ENCODE data around the gene MARCHF9. TPM values are rescaled to one million over a fixed set of nuclear protein-coding genes. Genes with fewer than 3 reads are reported as not detected.

The MARCHF9 gene
- polyA plus RNA-seq, 1 of the 3 experiments (the other 2 are of a cell fraction), result 24.2 TPM

DNA sequence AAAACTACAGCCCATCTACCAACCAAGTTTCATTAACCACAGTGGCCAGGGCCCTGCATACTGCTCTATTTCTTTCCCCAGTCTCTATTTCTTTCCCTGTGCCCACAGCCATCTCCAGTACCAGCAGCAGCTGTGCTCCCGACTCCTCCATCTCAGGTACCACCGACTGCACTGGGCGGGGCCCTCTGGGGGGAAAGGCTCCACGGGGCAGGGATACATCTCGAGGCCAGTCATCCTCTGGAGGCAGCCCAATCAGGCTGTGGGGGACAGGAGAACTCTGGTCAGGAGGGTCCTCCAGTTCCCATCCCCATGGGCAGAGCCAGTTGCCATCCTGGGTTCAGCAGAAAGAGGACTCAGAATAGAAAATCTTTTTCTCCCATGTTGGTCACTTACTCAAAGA lies 5.8 kb upstream of the MARCHF9 start:
- POLR2A ChIA-PET, result no interaction called here
- Histone ChIP-seq H3K79me2 (ENCODE audit: insufficient read depth) (peaks cover 38% of the 10 kb centered on the region), H2AFZ (ENCODE audit: low read depth) (no peak overlapping the region), H3K4me3 (ENCODE audit: low read depth in 2 of 2, low read length in 1 of 2) (no peak overlapping the region), H3F3A (replicated peaks; ENCODE audit: insufficient read depth) (peaks cover 42% of the 10 kb centered on the region), H3K9ac (no peak overlapping the region), H3K4me1 (ENCODE audit: control insufficient read depth in 1 of 2, insufficient read depth in 2 of 2, low read depth in 1 of 2, low read length in 1 of 2) (peaks cover 8 to 36% of the 10 kb centered on the region in 2 experiments), H4K20me1 (ENCODE audit: insufficient read depth) (no peaks in the 10 kb centered on the region), H3K9me2 (no peaks in the 10 kb centered on the region), H3K36me3 (replicated peaks in 1 of 2; ENCODE audit: control insufficient read depth in 1 of 2, insufficient read depth in 2 of 2, low read length in 1 of 2) (peaks cover 30 to 49% of the 10 kb centered on the region in 2 experiments), H3K27me3 (ENCODE audit: insufficient read depth) (no peaks in the 10 kb centered on the region), H3K4me2 (no peak overlapping the region), H3K27ac (ENCODE audit: low read depth in 2 of 2, low read length in 1 of 2) (no peak overlapping the region), H3K9me3 (no peaks in the 10 kb centered on the region)
- CTCF ChIA-PET, result interaction anchor here (1.1 to 2.0 kb wide), 4 partner anchors 9 to 23 kb away, joined by 4 to 7 read pairs (median 4); no protein-coding TSS in a partner anchor
- no peak for DNase-seq
- TF ChIP-seq RFX5 (IDR thresholded peaks at IDR 0.05; ENCODE audit: low read length) (no peak), EZH2phosphoT487 (IDR thresholded peaks at IDR 0.05; ENCODE audit: borderline replicate concordance, low read depth) (no peak), SMC3 (IDR thresholded peaks at IDR 0.05; ENCODE audit: low read depth, low read length) (no peak)
- TF ChIP-seq, protein P1, sequence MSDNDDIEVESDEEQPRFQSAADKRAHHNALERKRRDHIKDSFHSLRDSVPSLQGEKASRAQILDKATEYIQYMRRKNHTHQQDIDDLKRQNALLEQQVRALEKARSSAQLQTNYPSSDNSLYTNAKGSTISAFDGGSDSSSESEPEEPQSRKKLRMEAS (IDR thresholded peaks at IDR 0.05; ENCODE audit: low read depth), result no peak
- TF ChIP-seq, protein P2, sequence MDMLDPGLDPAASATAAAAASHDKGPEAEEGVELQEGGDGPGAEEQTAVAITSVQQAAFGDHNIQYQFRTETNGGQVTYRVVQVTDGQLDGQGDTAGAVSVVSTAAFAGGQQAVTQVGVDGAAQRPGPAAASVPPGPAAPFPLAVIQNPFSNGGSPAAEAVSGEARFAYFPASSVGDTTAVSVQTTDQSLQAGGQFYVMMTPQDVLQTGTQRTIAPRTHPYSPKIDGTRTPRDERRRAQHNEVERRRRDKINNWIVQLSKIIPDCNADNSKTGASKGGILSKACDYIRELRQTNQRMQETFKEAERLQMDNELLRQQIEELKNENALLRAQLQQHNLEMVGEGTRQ (IDR thresholded peaks at IDR 0.05; ENCODE audit: borderline replicate concordance, low read depth, low read length), result no peak
- TF ChIP-seq, protein P3, sequence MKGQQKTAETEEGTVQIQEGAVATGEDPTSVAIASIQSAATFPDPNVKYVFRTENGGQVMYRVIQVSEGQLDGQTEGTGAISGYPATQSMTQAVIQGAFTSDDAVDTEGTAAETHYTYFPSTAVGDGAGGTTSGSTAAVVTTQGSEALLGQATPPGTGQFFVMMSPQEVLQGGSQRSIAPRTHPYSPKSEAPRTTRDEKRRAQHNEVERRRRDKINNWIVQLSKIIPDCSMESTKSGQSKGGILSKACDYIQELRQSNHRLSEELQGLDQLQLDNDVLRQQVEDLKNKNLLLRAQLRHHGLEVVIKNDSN (IDR thresholded peaks at IDR 0.05; ENCODE audit: borderline replicate concordance, low read depth), result no peak
- TF ChIP-seq, protein P4, sequence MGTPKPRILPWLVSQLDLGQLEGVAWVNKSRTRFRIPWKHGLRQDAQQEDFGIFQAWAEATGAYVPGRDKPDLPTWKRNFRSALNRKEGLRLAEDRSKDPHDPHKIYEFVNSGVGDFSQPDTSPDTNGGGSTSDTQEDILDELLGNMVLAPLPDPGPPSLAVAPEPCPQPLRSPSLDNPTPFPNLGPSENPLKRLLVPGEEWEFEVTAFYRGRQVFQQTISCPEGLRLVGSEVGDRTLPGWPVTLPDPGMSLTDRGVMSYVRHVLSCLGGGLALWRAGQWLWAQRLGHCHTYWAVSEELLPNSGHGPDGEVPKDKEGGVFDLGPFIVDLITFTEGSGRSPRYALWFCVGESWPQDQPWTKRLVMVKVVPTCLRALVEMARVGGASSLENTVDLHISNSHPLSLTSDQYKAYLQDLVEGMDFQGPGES (IDR thresholded peaks at IDR 0.05; ENCODE audit: low read depth, low read length), result no peak
- 88% methylated on average over 5 of the region's 5 CpGs for WGBS (ENCODE audit: low lambda C conversion rate)

DNA sequence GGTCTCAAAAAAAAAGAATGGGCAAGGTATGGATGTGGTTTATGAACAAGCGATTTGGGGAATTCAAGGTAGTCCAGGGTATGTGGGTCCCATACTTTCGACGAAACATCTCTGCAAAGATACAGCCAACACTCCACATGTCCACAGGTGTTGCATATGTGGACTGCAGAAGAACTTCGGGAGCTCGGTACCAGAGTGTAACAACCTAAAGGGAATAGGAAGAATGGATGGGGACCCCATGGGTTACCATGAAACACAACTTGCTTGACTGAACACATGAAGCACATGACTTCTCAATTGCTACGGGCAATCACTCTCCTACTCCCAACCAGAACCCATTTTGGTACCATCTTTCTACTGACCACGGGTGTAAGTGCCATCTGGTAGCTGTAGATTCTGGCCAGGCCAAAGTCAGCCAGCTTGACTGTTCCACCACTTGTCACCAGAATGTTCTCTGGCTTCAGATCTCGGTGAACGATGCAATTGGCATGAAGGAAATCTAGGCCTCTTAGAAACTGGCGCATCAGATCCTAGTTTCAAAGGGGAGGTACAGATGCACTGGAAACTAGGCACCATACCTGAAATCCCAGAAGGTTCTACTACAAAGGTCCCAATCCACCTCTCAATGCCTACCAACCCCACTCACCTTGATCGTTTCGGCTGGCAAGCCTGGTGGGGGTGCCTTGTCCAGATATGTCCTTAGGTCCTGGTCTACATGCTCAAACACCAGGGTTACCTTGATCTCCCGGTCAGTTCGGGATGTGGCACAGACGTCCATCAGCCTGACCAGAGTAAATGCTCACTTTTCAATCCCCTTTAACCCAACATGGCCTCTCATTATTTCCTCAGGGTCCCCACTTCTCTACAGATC lies 4.1 kb upstream of the MARCHF9 start:
- 66% methylated on average over 14 of the region's 15 CpGs for WGBS (ENCODE audit: low lambda C conversion rate)
- H3K9ac ChIP-seq, result peak overlapping the region; percentile 96

More for the DNA sequence above, 4.1 kb upstream of the MARCHF9 start:
- peaks cover 8 to 36% of the 10 kb centered on the region in 2 experiments for H3K4me1 ChIP-seq (ENCODE audit: control insufficient read depth in 1 of 2, insufficient read depth in 2 of 2, low read depth in 1 of 2, low read length in 1 of 2)
- peaks cover 38% of the 10 kb centered on the region for H3K79me2 ChIP-seq (ENCODE audit: insufficient read depth)
- peak overlapping the region; percentile 92 for H3K4me2 ChIP-seq
- H3K9me2 ChIP-seq, result no peaks in the 10 kb centered on the region
- H3K4me3 ChIP-seq (ENCODE audit: low read depth in 2 of 2, low read length in 1 of 2), result peak overlapping the region; percentile 85 to 88
- H2AFZ ChIP-seq (ENCODE audit: low read depth), result no peak overlapping the region
- POLR2A ChIA-PET, result no interaction called here
- H3K36me3 ChIP-seq (replicated peaks in 1 of 2; ENCODE audit: control insufficient read depth in 1 of 2, insufficient read depth in 2 of 2, low read length in 1 of 2), result peaks cover 30 to 49% of the 10 kb centered on the region in 2 experiments
- no peaks in the 10 kb centered on the region for H4K20me1 ChIP-seq (ENCODE audit: insufficient read depth)
- TF ChIP-seq POLR2AphosphoS5 (IDR thresholded peaks at IDR 0.05; ENCODE audit: low read depth, low read length), result peak; percentile 18; the same call in 1 of the 2 replicates
- TF ChIP-seq, protein P5, sequence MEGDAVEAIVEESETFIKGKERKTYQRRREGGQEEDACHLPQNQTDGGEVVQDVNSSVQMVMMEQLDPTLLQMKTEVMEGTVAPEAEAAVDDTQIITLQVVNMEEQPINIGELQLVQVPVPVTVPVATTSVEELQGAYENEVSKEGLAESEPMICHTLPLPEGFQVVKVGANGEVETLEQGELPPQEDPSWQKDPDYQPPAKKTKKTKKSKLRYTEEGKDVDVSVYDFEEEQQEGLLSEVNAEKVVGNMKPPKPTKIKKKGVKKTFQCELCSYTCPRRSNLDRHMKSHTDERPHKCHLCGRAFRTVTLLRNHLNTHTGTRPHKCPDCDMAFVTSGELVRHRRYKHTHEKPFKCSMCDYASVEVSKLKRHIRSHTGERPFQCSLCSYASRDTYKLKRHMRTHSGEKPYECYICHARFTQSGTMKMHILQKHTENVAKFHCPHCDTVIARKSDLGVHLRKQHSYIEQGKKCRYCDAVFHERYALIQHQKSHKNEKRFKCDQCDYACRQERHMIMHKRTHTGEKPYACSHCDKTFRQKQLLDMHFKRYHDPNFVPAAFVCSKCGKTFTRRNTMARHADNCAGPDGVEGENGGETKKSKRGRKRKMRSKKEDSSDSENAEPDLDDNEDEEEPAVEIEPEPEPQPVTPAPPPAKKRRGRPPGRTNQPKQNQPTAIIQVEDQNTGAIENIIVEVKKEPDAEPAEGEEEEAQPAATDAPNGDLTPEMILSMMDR (IDR thresholded peaks at IDR 0.05), result no peak
- H3K9me3 ChIP-seq, result no peaks in the 10 kb centered on the region
- peak overlapping the region; percentile 85 to 89 for H3K27ac ChIP-seq (ENCODE audit: low read depth in 2 of 2, low read length in 1 of 2)
- CTCF ChIA-PET, result interaction anchor here (0.9 to 2.0 kb wide), 3 partner anchors 9 to 168 kb away, joined by 3 to 13 read pairs (median 4); partner anchors contain the start of gene AGAP2
- DNase-seq, result no peak
- peaks cover 43% of the 10 kb centered on the region for H3F3A ChIP-seq (replicated peaks; ENCODE audit: insufficient read depth)
- no peaks in the 10 kb centered on the region for H3K27me3 ChIP-seq (ENCODE audit: insufficient read depth)

Data from SK-N-SH (cell line).